B cell (primary cell): Measurements from ENCODE around the gene DUS2.

Source experiments
- EZH2 ChIP-seq: IDR thresholded peaks from 2 replicates; pipeline ENCODE4 v1.6.1; 2012; ENCODE audit warnings: borderline replicate concordance, low read depth, mild to moderate bottlenecking, moderate library complexity, low read length; ENCODE audit not compliant: insufficient read depth, poor library complexity, severe bottlenecking
- TF ChIP-seq, protein P1 (sequence below): fragments of 200-600 bp; IDR thresholded peaks from one replicate; pipeline ENCODE4 v1.8.0; 2022; ENCODE audit warnings: antibody characterized with exemption, mild to moderate bottlenecking

- no peak for TF ChIP-seq EZH2
- TF ChIP-seq, protein P1, sequence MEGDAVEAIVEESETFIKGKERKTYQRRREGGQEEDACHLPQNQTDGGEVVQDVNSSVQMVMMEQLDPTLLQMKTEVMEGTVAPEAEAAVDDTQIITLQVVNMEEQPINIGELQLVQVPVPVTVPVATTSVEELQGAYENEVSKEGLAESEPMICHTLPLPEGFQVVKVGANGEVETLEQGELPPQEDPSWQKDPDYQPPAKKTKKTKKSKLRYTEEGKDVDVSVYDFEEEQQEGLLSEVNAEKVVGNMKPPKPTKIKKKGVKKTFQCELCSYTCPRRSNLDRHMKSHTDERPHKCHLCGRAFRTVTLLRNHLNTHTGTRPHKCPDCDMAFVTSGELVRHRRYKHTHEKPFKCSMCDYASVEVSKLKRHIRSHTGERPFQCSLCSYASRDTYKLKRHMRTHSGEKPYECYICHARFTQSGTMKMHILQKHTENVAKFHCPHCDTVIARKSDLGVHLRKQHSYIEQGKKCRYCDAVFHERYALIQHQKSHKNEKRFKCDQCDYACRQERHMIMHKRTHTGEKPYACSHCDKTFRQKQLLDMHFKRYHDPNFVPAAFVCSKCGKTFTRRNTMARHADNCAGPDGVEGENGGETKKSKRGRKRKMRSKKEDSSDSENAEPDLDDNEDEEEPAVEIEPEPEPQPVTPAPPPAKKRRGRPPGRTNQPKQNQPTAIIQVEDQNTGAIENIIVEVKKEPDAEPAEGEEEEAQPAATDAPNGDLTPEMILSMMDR, result no peak
Measured at GRCh38 chr16:68077866-68078700, 55.0 kb downstream of the DUS2 start.
